Measurements from ENCODE around the gene TNFSF13B. TPM values are rescaled to one million over a fixed set of nuclear protein-coding genes. Genes with fewer than 3 reads are reported as not detected.

TNFSF13B gene
- total RNA-seq: 1 to 10 TPM in 1 of 4 donors, under 1 TPM in 2, not detected in 1; 0.31 to 2.2 (median 0.62) TPM

- Histone ChIP-seq H3K9me3 (no peaks in the 10 kb centered on the region), H3K4me3 (peak within 1 kb of the TSS; percentile 37 to 44 (median 42)), H3K27ac (peak within 1 kb of the TSS; percentile 22 to 48 (median 32)), H3K36me3 (no peaks in the 10 kb centered on the region), H3K4me1 (peaks cover 0 to 8% of the 10 kb centered on the region in 2 donors), H3K27me3 (no peaks in the 10 kb centered on the region)
- intact Hi-C loops (cut with DNase I; ENCODE audit: low total_unique reads) (no loop called here), in situ Hi-C loops (cut with MboI; ENCODE audit: low sequenced_read_pairs in 4 of 4) (no loop called here)
- DNase-seq (peak in 1 of 2 donors; percentile 17), ATAC-seq (peak; percentile 33 to 49)
- TF ChIP-seq CTCF (IDR thresholded peaks at IDR 0.05 in 4 of 5, conservative IDR thresholded peaks at IDR 0.05 in 1 of 5) (no peak), POLR2A (IDR thresholded peaks at IDR 0.05) (no peak)
These were observed at the start of gene TNFSF13B for GRCh38 chr13:108269601-108270328. Gene TNFSF13B, plus strand, starts transcription at chr13:108269718. Its CDS starts 178 bp downstream, at chr13:108269896.

- in situ Hi-C loops (cut with MboI; ENCODE audit: low sequenced_read_pairs in 4 of 4) (loop anchor here in 1 of 4 donors (25.0 kb wide), 2 partner anchors 1567 to 1658 kb away; partner anchors contain the start of genes ARGLU1 and IRS2), intact Hi-C loops (cut with DNase I; ENCODE audit: low total_unique reads) (no loop called here)
- Histone ChIP-seq H3K36me3 (no peaks in the 10 kb centered on the region), H3K4me3 (peak overlapping the region in 3 of 4 donors; percentile 89 to 94 (median 91)), H3K9me3 (no peaks in the 10 kb centered on the region), H3K4me1 (peaks cover 56 to 58% of the 10 kb centered on the region in 2 donors), H3K27ac (peak overlapping the region; percentile 83 to 97 (median 92)), H3K27me3 (no peaks in the 10 kb centered on the region)
- ATAC-seq (no peak), DNase-seq (no peak)
- TF ChIP-seq CTCF (IDR thresholded peaks at IDR 0.05 in 4 of 5, conservative IDR thresholded peaks at IDR 0.05 in 1 of 5) (no peak), POLR2A (IDR thresholded peaks at IDR 0.05) (no peak)
These were observed 49.5 kb upstream of the TNFSF13B start for GRCh38 chr13:108220041-108220440.

GRCh38 chr13:108223687-108224503 lies 45.6 kb upstream of the TNFSF13B start:
- ATAC-seq: no peak

GRCh38 chr13:108225440-108225839 lies 44.1 kb upstream of the TNFSF13B start:
- no peaks in the 10 kb centered on the region for H3K36me3 ChIP-seq
- H3K4me3 ChIP-seq: no peak overlapping the region
- no peak for ATAC-seq
- H3K27me3 ChIP-seq: no peaks in the 10 kb centered on the region
- H3K27ac ChIP-seq: no peak overlapping the region
- in situ Hi-C loops (cut with MboI; ENCODE audit: low sequenced_read_pairs in 4 of 4): no loop called here
- TF ChIP-seq POLR2A (IDR thresholded peaks at IDR 0.05) (no peak), CTCF (IDR thresholded peaks at IDR 0.05 in 4 of 5, conservative IDR thresholded peaks at IDR 0.05 in 1 of 5) (no peak)
- H3K9me3 ChIP-seq: no peaks in the 10 kb centered on the region
- intact Hi-C loops (cut with DNase I; ENCODE audit: low total_unique reads): no loop called here
- no peak for DNase-seq
- H3K4me1 ChIP-seq: peaks cover 21 to 30% of the 10 kb centered on the region in 2 donors

More at GRCh38 chr13:108223687-108224503, 45.6 kb upstream of the TNFSF13B start:
- Histone ChIP-seq H3K36me3 (no peaks in the 10 kb centered on the region), H3K4me1 (peaks cover 36 to 44% of the 10 kb centered on the region in 2 donors), H3K27ac (no peak overlapping the region), H3K9me3 (no peaks in the 10 kb centered on the region), H3K27me3 (no peaks in the 10 kb centered on the region), H3K4me3 (no peak overlapping the region)
- TF ChIP-seq CTCF (IDR thresholded peaks at IDR 0.05 in 4 of 5, conservative IDR thresholded peaks at IDR 0.05 in 1 of 5) (no peak), POLR2A (IDR thresholded peaks at IDR 0.05) (no peak)
- intact Hi-C loops (cut with DNase I; ENCODE audit: low total_unique reads): no loop called here
- no peak for DNase-seq
- in situ Hi-C loops (cut with MboI; ENCODE audit: low sequenced_read_pairs in 4 of 4): loop anchor here in 1 of 4 donors (25.0 kb wide), 2 partner anchors 1563 to 1662 kb away; partner anchors contain the start of genes ARGLU1 and IRS2

Data from gastrocnemius medialis (tissue), 4 donors.